Stimulated activated CD4-positive, alpha-beta T cell treated with anti-CD3 and anti-CD28 coated beads, Interleukin-12 subunit alpha, Interleukin-12 subunit beta, amount 100 ng/mL, for 24 hours (primary cell): ENCODE measurements around the gene TSPAN9.
A peak's percentile ranks its signal among the peaks of the same experiment; 100 is the strongest.

ENCODE experiments used
- DNase-seq, 2 experiments: peaks; one replicate each; pipeline ENCODE4 v3.0.0-alpha.2; 2020; ENCODE audit warnings: low read depth in 2 of 2

The TSPAN9 gene

GRCh38 chr12:3275171-3276041 lies 198.2 kb downstream of the TSPAN9 start:
- peak; percentile 32 to 67 for DNase-seq

- no peak for DNase-seq
Observed at GRCh38 chr12:3276226-3276625, 199.0 kb downstream of the TSPAN9 start.

- no peak for DNase-seq
Observed at GRCh38 chr12:3277306-3277943, 200.2 kb downstream of the TSPAN9 start.

GRCh38 chr12:3278681-3279414 lies 201.7 kb downstream of the TSPAN9 start:
- no peak for DNase-seq

GRCh38 chr12:3279415-3279780 lies 202.2 kb downstream of the TSPAN9 start:
- no peak for DNase-seq

- no peak for DNase-seq
Observed at GRCh38 chr12:3279832-3280231, 202.7 kb downstream of the TSPAN9 start.

- no peak for DNase-seq
Observed at GRCh38 chr12:3280967-3281366, 203.8 kb downstream of the TSPAN9 start.

- no peak for DNase-seq
Observed at GRCh38 chr12:3281588-3282383, 204.6 kb downstream of the TSPAN9 start.

GRCh38 chr12:3282384-3282670 lies 205.1 kb downstream of the TSPAN9 start:
- DNase-seq, result no peak

- DNase-seq, result no peak
Observed at GRCh38 chr12:3283137-3283680, 206.0 kb downstream of the TSPAN9 start.

- DNase-seq, result no peak
Observed at GRCh38 chr12:3284405-3284804, 207.2 kb downstream of the TSPAN9 start.

GRCh38 chr12:3285570-3285969 lies 208.4 kb downstream of the TSPAN9 start:
- DNase-seq, result no peak

GRCh38 chr12:3288690-3289089 lies 211.5 kb downstream of the TSPAN9 start:
- no peak for DNase-seq

GRCh38 chr12:3289702-3290101 lies 212.5 kb downstream of the TSPAN9 start:
- DNase-seq, result no peak

GRCh38 chr12:3291939-3292338 lies 214.8 kb downstream of the TSPAN9 start:
- no peak for DNase-seq

- no peak for DNase-seq
Observed at GRCh38 chr12:3292677-3293412, 215.7 kb downstream of the TSPAN9 start.

- DNase-seq, result no peak
Observed at GRCh38 chr12:3293446-3294161, 216.4 kb downstream of the TSPAN9 start.

GRCh38 chr12:3294481-3294911 lies 217.3 kb downstream of the TSPAN9 start:
- DNase-seq, result no peak

- no peak for DNase-seq
Observed at GRCh38 chr12:3295225-3295624, 218.0 kb downstream of the TSPAN9 start.
